Epidermal melanocyte (primary cell): Measurements from ENCODE around the gene DIPK1B.

Experiments used
- DNase-seq: peaks from one replicate; pipeline ENCODE4 v3.0.0; 2011; ENCODE audit warnings: low spot score; ENCODE audit not compliant: insufficient read length

The DIPK1B gene

DNA sequence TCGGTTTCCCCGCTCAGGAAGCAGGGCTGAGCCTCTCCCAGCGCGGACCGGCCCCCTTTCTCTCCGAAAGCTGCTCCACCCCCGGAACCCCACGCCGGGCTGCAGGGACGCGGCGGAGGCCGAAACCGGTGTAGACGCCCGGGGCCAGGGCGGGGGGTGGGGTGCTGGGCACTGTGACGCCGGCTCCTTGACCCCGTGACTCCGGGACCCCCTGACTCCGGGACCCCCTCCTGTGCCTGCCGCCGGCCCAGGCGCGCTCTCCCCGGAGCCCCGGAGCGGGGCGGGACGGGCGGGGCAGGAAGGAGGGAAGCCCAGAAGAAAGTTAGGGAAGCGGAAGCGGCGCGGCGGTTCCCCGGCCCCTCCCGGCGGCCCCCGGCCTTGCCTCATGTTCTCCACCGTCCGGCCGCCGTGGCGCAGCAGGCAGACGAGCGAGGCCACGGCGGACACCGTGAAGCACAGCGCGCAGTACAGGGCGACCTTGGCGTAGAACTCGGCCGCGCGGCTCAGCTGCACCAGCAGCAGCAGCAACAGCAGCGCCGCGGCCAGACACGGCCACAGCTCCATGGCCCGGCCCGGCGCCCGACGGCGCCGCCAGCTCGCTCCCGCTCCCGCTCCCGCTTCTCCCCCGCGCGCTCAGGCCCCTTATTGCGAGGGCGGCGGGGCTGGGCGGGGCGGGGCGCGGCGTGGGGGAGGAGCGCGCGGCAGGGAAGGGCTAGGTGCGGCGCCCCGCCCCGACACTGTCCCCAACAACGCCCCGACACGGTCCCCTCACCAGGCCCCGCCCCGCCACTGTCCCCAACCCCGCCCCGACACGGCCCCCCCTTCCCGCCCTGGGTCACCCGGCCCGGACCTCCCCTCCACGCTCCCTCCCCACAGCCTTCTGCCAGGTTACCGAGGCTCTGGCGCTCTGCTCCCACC lies 25.3 kb upstream of the DIPK1B start, which contains the start of gene AGPAT2:
AGPAT2 (minus strand) TSS at position 664 of the 918 bp plus-strand sequence; CDS start at position 564, 100 bp downstream.
- peak; percentile 78 for DNase-seq

DNA sequence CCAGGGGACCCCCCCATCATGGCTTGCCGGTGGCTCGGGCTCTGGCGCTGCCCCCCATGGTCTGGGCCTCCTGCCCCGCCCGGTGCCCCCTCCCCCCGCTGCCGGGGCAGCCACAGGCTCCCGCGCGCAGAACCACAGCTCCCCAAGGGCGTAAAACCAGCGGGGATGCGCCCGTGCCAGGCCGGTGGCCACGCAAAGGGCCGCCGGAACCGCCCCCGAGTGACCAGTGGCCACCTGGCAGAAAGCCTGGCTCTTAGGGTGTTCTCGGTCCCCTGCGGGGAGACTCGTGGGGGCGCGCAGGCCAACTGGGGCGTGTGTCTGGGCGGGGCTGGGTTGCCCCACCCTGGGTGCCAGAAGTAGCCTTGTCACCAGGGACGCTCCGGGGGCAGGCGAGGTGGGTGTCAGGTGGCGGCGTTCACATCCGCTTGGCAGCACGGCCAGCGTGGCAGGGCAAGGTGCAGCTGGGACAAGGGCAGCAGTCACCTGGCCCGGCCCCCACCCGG lies 24.6 kb upstream of the DIPK1B start:
- no peak for DNase-seq

DNA sequence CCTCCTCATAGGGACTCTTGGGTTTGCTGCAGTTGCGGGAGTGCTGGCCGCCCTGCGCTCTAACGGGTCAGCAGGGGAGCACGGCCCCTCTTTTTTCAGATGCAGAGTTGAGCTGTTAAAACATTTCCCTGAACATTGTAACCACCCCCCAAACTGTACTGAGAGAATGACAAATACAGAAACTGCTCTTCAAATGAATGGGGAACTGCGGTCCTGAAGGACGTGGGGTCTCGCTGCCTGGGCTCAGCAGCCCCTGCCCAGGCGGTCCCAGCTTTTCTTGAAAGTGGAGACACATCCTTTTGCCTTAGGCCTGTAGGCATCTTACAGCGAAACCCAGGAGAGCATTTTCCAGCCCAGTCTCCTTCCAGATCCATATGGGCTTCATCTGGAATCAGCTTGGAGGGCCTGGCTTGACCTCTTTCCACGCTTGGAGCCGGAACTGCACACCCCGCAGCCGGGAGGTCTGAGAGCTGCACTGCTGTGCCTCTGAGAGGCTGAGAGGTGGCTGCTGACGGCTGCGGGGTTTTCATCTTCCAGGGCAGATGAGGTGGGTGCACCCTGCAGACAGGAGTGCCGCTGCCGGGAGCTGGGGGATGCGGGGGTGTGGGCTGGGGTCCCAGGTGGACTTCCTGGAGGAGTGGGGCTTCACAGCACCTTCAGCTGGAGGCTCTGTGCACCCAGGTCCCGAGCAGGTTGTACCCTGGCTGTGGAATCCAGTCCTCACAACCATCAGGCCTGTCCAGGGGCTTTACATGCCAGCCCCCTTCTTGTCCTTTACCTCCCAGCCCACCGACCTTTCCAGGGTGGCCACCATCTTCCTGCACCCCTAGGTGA lies 23.9 kb upstream of the DIPK1B start:
- no peak for DNase-seq

GRCh38 chr9:136689108-136689460 lies 23.3 kb upstream of the DIPK1B start:
- no peak for DNase-seq

- DNase-seq = no peak
Observed at GRCh38 chr9:136690104-136690805, 22.1 kb upstream of the DIPK1B start.

GRCh38 chr9:136690806-136691261 lies 21.5 kb upstream of the DIPK1B start:
- no peak for DNase-seq

- DNase-seq = no peak
Observed at GRCh38 chr9:136691316-136692184, 20.8 kb upstream of the DIPK1B start.

DNA sequence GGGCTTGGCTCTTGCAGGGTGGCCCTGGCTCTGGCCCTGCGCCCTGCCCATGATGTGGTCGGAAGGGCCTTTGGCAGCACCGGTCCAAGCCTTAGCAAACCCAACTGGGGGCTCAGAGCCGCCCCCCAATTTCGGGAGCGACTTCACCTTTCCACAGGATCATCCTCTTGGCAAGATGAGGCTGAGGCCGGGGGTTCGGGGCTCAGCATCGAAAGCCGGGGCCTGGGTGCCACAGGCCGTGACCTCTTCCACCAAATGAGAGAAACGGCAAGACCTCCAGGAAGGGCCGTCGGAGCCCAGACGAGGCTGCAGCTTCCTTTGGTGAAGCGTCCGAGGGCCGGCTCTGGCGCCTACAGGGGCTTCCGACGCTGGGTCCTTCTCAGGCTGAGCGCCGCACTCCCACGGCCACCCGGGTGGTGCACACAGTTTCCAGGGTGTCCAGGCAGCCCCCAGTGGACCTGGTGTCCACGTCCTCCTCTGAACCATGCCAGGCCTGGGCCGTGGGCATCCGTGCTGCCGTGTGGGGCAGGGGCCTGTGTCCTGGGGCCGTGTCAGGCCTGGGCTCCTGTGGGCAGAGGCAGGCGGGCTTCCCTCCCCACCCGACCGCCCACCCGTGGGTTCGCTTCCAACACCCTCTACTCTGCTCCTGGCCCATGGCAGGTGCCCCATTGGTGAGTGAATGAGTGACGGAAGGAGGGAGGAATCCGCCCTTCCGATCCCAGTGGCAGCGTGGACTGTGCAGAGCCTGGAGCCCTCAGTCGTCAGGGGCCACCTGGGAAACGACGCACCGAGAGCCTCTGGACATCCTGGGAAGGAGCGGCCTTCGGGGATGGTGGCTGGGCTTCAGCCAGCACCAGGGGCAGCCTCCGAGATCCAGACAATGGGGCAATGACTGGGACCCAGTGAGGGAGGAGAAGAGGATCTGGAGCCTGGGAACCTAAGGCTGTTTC lies 19.9 kb upstream of the DIPK1B start:
- DNase-seq = no peak

- no peak for DNase-seq
Observed at GRCh38 chr9:136693135-136693489, 19.3 kb upstream of the DIPK1B start.

DNA sequence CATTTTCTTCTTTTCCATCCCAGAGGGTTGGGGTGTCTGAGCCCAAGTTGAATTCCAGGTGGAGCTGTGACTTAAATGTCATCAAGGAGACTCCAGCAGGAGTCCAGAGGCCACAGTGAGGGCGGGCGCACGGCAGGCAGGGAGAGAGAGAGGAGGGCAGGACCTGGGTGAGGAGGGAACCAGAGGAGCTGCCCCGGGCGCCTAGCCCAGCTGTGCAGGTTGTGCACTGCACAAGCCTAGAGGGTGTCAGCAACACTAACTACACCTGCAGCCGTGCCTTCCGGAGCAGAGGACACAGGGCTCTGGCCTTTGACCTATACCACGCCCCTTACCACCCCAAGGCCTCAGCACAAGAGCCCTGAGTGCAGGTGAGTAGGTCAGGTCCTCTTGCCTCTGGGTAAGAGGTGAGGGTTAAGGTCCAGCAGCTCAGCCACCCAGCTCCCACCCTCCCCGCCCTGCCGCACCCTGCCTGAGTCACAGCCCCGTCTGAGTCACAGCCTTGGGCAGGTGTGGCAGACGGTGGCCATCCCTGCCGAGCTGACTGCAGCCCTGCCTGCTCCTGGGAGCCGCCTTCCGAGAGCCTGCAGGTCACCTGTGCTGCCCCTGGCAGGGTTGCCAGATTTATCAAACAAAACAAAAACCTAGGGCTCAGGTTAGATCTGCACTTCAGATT lies 18.7 kb upstream of the DIPK1B start:
- DNase-seq = no peak

- DNase-seq = peak; percentile 80
Observed at GRCh38 chr9:136694163-136694871, 18.1 kb upstream of the DIPK1B start.

DNA sequence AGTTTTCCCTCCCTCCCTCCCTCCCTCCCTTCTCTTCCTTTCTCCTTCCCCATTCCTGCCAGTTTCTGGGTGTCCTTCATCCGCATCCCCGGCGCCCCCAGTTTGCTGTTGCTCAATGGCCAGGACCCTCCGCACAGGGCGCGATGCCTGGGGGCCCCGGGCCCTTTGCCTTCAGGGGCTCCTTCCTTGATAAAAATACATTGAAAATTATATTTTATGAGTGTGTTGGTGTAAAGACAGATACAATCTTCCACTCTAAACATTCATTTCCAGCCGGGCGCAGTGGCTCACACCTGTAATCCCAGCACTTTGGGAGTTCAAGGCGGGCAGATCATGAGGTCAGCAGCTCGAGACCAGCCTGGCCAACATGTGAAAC lies 17.5 kb upstream of the DIPK1B start:
- no peak for DNase-seq

DNA sequence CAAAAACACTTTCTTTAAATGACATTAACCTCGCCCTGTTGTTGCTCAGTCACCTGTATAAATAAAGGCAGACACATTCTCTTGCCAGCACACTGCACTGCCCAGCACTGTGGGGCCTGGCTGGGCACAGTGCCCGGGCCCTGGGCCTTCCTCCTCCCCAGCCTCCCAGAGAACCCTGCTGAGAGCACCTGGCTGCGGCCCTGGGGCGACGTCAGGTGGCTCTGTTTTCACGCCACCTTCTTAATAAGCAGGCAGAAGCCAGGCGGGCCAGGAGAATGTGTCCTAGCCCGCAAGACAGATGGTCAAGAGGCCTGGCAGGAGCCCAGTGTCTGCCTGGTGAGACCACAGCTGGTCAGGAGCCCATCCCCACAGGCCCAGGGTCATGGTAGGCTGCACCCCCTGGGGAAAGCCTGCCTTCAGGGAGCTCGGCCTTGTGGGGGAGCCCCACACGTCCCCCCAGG lies 16.9 kb upstream of the DIPK1B start:
- no peak for DNase-seq

DNA sequence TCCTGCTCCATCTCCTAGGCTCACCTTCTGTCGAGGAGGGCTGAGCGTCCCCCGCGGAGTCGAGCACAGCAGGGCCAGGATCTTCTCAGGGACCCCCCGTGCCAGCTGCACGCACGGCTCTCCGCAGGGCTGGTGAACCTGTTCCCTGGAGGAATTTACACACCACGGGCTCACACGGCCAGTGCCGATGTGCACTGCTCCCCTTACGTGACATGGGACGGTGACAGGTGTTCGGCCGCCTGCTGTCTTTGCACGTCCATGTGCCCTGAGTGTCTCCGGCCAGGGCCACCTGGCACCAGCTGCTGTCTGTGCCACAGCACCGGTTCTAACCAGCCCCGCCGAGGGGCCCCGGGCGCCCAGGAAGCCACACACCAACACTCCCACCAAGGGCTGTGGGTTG lies 16.4 kb upstream of the DIPK1B start:
- no peak for DNase-seq

GRCh38 chr9:136696502-136696901 lies 15.9 kb upstream of the DIPK1B start:
- DNase-seq = no peak

DNA sequence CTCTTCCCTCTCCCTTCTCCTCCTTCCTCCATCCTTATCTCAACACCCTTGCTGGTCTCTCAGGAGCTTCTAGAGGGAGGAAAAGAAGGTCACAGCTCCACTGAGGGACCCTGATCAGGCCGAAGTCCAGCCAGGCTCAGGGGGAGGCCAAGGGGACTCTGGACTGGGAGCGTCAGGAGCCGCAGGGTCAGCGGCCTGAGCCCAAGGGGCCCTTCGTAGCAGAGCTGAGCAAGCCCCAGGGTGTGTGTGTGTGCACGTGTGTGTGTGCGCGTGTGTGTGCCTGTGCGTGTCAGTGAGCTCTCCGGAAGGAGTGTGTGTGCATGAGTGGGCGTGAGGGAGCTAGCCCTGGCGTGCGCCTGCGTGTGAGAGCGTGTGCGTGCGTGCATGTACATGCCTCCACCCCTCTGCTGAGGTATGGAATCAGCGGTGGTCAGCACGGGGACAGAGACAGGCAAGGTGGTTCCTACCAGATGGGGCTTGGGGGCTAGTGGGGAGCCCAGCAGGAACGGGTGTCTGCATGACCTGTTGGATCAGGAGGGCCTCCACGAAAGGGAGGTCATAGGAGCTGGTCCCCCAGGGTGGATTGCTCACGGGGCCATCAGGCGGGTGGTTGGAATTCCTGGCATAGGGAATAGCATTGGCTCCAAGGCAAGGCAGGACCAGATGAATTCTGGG lies 15.1 kb upstream of the DIPK1B start:
- DNase-seq = no peak

DNA sequence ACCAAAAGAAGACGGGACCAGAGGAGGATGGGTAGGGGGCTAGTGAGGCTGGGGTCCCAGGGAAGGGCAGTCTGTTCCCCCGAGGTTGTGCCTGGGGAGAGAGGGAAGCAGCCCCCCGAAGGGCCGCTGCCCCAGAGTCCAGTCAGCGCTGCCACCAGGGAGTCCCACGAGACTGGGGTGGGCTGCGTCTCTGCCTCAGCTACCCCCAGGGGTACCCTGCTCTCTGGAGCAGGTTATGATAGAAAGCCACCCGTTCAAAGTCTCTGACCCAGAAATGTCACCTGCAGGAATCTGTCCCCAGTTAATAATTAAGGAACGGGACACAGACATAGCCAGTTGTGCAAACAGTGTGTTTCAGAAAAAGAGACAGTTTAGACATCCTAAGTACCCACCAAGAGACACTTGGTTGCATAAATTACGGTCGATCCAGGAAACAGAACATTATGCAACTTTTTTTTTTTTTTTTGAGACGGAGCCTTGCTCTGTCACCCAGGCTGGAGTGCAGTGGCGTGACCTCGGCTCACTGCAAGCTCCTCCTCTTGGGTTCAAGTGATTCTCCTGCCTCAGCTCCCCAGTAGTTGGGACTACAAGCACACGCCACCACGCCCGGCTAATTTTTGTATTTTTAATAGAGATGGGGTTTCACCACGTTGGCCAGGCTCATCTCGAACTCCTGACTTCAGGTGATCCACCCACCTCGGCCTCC lies 14.4 kb upstream of the DIPK1B start:
- no peak for DNase-seq
